ENCODE data around the gene TIPARP. TPM values are rescaled to one million over a fixed set of nuclear protein-coding genes. Genes with fewer than 3 reads are reported as not detected.

The TIPARP gene
- total RNA-seq, 4 donors from 2014 or later = 61.9 to 94.8 (median 78.5) TPM

DNA sequence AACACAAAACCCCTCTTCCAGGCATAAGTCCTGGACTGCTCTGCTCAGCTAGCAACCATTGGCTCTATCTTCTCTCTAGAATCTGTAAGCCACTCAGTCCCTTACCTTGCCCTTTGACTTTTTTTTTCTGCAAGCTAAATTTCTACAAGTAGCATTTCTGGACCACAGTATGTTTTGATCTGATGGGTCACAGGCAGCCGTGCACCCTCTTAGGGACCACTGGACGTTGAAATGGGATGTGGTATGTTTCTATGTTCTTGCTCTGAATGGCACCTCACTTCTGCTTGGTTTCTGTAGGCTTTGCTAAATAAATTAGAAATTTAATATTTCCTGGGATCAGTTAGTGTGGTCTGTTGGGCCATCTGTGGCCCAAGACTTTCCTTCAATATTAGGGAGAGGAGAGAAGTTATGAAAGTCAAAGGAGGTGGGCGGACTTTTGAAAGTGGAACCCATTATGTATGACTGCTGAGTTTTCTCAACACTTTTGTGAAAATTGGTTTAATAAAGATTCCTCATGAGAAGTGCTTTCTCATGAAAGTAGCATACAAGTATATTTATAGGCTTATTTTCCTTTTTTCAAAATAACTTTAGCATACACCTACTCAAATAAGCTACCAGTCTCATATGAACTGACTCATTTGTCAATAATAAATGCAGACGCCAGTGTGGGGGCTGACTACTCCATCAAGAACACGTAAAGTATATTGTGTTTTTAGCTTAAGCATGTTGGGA is 18.4 kb upstream of the TIPARP start:
- no peaks in the 10 kb centered on the region for H3K36me3 ChIP-seq
- no peaks in the 10 kb centered on the region for H3K9me3 ChIP-seq
- H3K4me3 ChIP-seq = no peak overlapping the region
- no peak for DNase-seq (ENCODE audit: extremely low spot score)
- no peak overlapping the region for H3K27ac ChIP-seq (replicated peaks in 1 of 4)
- TF ChIP-seq EP300 (IDR thresholded peaks at IDR 0.05) = no peak
- no peak for TF ChIP-seq POLR2A (IDR thresholded peaks at IDR 0.05; ENCODE audit: low read depth)
- no peak for TF ChIP-seq POLR2AphosphoS5 (IDR thresholded peaks at IDR 0.05)
- TF ChIP-seq, protein P1, sequence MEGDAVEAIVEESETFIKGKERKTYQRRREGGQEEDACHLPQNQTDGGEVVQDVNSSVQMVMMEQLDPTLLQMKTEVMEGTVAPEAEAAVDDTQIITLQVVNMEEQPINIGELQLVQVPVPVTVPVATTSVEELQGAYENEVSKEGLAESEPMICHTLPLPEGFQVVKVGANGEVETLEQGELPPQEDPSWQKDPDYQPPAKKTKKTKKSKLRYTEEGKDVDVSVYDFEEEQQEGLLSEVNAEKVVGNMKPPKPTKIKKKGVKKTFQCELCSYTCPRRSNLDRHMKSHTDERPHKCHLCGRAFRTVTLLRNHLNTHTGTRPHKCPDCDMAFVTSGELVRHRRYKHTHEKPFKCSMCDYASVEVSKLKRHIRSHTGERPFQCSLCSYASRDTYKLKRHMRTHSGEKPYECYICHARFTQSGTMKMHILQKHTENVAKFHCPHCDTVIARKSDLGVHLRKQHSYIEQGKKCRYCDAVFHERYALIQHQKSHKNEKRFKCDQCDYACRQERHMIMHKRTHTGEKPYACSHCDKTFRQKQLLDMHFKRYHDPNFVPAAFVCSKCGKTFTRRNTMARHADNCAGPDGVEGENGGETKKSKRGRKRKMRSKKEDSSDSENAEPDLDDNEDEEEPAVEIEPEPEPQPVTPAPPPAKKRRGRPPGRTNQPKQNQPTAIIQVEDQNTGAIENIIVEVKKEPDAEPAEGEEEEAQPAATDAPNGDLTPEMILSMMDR (IDR thresholded peaks at IDR 0.05) = no peak
- peaks cover 0 to 10% (median 0%) of the 10 kb centered on the region in 4 donors for H3K4me1 ChIP-seq
- intact Hi-C loops (cut with DNase I) = no loop called here
- H3K27me3 ChIP-seq = no peaks in the 10 kb centered on the region
- WGBS = 91% methylated on average over 5 of the region's 5 CpGs

DNA sequence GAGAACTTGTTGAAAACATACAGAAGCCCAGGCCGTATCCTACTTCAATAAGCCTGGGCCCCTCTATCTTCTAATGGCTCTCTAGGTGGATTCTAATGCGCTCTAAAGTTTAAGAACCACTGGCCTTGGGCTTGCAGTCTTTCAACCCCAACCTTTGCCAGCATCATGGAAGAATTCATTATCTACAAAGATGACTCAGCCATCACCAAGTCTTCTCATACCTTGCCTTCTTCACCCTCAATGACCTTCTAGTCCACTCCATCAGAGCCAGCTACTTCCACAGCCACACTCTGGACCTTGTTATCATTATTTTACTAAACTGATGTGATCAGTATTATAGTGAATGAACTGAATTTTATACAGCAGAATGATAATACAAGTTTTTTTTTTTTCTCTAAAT is 16.9 kb upstream of the TIPARP start:
- 100% methylated on average over 2 of the region's 2 CpGs for WGBS

DNA sequence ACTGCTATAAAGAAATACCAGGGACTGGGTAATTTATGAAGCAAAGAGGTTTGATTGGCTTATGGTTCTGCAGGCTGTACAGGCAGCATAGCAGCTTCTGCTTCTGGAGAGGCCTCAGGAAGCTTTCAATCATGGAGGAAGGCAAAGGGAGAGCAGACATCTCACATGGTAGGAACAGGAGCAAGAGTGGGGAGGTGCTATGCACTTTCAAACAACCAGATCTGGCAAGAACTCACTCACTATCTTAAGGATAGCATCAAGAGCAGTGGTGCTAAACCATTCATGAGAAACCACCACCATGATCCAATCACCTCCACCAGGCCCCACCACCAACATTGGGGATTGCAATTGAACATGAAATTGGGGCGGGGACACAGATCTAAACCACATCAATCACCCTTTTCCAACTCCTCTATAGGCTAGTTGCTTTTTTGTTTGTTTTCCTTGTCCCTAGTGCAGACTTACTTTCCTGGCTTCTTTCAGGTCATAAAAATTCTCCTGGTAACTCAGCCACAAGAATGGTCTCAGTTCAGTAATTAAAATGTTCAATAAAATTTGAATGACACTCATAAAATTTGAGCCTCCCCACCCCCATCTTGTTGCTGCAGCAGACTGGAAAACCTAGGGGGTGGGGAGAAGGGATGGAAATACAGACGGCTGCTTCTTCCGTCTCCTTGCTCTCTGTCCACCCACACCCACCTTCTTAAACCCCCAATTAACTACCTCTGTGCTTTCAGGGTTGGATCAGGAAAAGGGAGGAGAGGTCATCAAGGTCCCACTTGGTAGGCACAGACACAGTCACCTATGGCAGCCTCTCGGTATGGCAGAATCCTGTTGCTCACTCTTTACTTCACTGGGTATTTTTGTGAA is 16.3 kb upstream of the TIPARP start:
- no peak for DNase-seq (ENCODE audit: extremely low spot score)
- Histone ChIP-seq H3K9me3 (no peaks in the 10 kb centered on the region), H3K27ac (replicated peaks in 1 of 4) (no peak overlapping the region), H3K27me3 (no peaks in the 10 kb centered on the region), H3K4me3 (no peak overlapping the region), H3K36me3 (no peaks in the 10 kb centered on the region), H3K4me1 (peaks cover 0 to 10% (median 0%) of the 10 kb centered on the region in 4 donors)
- TF ChIP-seq EP300 (IDR thresholded peaks at IDR 0.05) (no peak), POLR2AphosphoS5 (IDR thresholded peaks at IDR 0.05) (no peak)
- TF ChIP-seq, protein P1 (IDR thresholded peaks at IDR 0.05) = no peak
- 94% methylated on average over 4 of the region's 4 CpGs for WGBS
- intact Hi-C loops (cut with DNase I) = no loop called here

More for the DNA sequence above, 16.9 kb upstream of the TIPARP start:
- H3K27me3 ChIP-seq = no peaks in the 10 kb centered on the region
- H3K27ac ChIP-seq (replicated peaks in 1 of 4) = no peak overlapping the region
- no peaks in the 10 kb centered on the region for H3K36me3 ChIP-seq
- no peaks in the 10 kb centered on the region for H3K9me3 ChIP-seq
- intact Hi-C loops (cut with DNase I) = no loop called here
- H3K4me3 ChIP-seq = no peak overlapping the region
- peaks cover 0 to 10% (median 0%) of the 10 kb centered on the region in 4 donors for H3K4me1 ChIP-seq
- DNase-seq (ENCODE audit: extremely low spot score) = no peak
- no peak for TF ChIP-seq POLR2AphosphoS5 (IDR thresholded peaks at IDR 0.05)
- no peak for TF ChIP-seq POLR2A (IDR thresholded peaks at IDR 0.05; ENCODE audit: low read depth)
- TF ChIP-seq, protein P1 (IDR thresholded peaks at IDR 0.05) = no peak
- no peak for TF ChIP-seq EP300 (IDR thresholded peaks at IDR 0.05)

- WGBS = 82% methylated on average over 1 of the region's 1 CpG
Observed at GRCh38 chr3:156658732-156659090, 15.7 kb upstream of the TIPARP start.

More at GRCh38 chr3:156658732-156659090, 15.7 kb upstream of the TIPARP start:
- Histone ChIP-seq H3K4me3 (no peak overlapping the region), H3K4me1 (peaks cover 0 to 10% (median 0%) of the 10 kb centered on the region in 4 donors), H3K27me3 (no peaks in the 10 kb centered on the region), H3K9me3 (no peaks in the 10 kb centered on the region), H3K27ac (replicated peaks in 1 of 4) (no peak overlapping the region), H3K36me3 (no peaks in the 10 kb centered on the region)
- DNase-seq (ENCODE audit: extremely low spot score) = no peak
- TF ChIP-seq, protein P1 (IDR thresholded peaks at IDR 0.05) = no peak
- TF ChIP-seq EP300 (IDR thresholded peaks at IDR 0.05) (no peak), POLR2A (IDR thresholded peaks at IDR 0.05; ENCODE audit: low read depth) (no peak), POLR2AphosphoS5 (IDR thresholded peaks at IDR 0.05) (no peak)
- intact Hi-C loops (cut with DNase I) = no loop called here

Data from esophagus muscularis mucosa (tissue), 4 donors.